GM18507 (cell line): ENCODE measurements around the gene NUTM2D.
"Not testable (repeated sequence)": the region's sequence is repeated elsewhere in the genome, so short reads cannot be mapped to it uniquely, and the experiment has no call there.

ENCODE experiments used
- DNase-seq: peaks from one replicate; pipeline ENCODE4 v3.0.0; 2011; ENCODE audit warnings: low read depth; ENCODE audit not compliant: insufficient read length; ENCODE audit errors: extremely low spot score
- FAIRE-seq: peaks from 2 replicates; lab custom pipeline; 2011; peaks lifted over from hg19 to GRCh38; lab: Jason Lieb, UNC

NUTM2D gene

DNA sequence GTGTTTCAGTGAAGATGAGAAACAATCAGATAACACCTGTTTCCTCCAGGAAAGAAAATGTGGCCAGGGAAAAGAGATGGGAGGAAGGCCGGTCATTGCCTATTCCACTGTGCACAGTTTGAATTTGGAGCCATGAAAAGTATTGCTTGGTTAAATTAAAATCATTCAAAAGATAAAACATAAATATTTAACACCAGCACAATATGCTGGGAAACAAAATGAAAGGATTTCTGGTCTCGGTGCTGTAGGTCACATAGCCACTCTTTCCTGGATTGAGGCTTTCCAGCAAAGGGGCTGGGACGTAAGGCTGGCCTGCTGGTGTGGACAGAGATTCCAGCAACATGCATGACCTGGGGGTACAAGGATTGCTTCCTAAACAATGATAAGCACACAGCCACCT is at the start of gene NUTM2D:
TSS of gene NUTM2D (plus strand) at position 301 of the 400 bp plus-strand sequence. CDS start 522 bp downstream, outside the sequence.
- FAIRE-seq, DNase-seq: not testable (repeated sequence)

DNA sequence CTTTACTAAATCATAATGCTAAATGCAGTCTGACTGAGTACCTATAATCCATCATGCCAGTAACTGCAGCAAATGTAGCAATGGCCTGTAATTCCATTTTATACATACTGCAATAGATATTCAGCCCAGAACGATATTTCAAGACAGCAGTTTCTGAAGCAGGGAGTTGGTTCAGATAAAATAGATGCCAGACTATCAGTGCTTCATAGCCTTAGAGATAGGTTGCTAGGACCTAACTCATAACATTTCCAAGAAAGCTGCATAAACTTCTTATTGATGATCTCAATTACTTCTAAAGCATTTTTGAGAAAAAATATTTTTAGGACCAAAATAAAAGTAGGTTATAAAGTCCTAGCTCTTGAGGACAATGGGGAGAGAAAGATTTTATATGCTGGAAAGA is 48.8 kb upstream of the NUTM2D start:
- not testable (repeated sequence) for DNase-seq, FAIRE-seq

- not testable (repeated sequence) for DNase-seq, FAIRE-seq
Observed at GRCh38 chr10:87309657-87310056, 47.9 kb upstream of the NUTM2D start.

DNA sequence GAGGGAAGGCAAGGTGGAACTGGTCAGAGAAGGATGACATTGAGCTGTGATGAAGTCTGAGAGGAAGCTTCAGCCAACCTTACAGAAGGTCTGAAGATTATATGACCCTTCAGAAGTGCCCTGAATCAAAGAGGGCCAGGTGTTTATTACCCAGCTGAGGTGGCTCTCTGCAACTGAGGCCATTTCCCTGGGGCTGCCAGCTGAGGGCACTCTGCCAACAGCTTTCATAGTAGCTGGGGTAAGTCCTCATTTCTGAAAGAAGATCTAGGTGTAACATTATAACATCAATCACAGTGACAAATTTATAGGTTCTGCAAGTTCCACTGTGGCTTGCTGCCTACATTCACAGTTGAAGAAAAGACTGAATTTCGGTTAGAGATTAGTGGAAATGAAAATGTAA is 46.0 kb upstream of the NUTM2D start:
- not testable (repeated sequence) for DNase-seq
- peak; percentile 65 for FAIRE-seq

DNA sequence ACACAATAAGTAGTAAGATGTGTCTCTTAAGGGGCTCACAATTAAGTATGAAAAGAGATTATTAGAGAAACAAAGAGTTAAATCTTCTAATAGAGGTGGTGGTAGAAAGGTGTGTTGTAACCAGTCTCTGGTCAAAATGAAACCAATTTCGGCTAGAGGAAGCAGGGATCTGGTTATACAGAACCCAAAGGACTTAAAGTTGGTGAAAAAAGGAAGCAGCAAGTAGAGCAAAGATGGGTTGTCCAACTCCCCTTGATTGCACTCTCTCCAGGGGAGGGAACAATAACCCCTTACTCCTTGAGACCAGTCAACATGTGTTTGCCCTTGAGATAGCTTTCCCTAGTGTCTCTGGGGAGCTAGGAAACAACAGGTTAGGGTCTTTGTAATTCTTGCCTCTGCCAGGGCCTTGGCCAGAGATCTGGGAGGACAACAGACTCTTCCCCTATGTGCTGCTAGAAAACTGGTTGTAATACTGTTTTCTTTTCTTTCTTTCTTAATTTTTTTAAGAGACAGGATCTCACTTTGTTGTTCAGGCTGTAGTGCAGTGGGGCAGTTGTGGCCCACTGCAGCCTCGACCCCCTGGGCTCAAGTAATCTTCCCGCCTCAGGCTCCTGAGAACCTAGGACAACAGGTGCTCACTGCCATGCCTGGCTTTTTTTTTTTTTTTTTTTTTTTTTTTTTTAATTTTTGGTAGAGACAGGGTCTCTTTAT is 43.7 kb upstream of the NUTM2D start:
- not testable (repeated sequence) for FAIRE-seq, DNase-seq

- not testable (repeated sequence) for FAIRE-seq, DNase-seq
Observed at GRCh38 chr10:87314360-87314973, 43.1 kb upstream of the NUTM2D start.

- not testable (repeated sequence) for FAIRE-seq, DNase-seq
Observed at GRCh38 chr10:87321505-87321904, 36.0 kb upstream of the NUTM2D start.

DNA sequence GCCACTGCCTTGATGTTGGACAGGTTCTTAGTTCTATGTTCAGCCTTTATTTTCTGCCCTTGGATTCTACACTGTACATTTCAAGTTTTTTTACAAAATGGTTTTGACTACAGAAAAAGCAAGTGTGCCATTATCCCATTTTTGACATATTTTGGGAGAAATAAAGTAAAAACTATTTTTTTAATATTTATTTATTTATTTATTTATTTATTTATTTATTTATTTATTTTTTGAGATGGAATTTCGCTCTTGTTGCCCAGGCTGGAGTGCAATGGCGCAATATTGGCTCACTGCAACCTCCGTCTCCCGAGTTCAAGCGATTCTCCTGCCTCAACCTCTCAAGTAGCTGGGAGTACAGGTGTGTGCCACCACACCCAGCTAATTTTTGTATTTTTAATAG is 33.0 kb upstream of the NUTM2D start:
- not testable (repeated sequence) for DNase-seq, FAIRE-seq

DNA sequence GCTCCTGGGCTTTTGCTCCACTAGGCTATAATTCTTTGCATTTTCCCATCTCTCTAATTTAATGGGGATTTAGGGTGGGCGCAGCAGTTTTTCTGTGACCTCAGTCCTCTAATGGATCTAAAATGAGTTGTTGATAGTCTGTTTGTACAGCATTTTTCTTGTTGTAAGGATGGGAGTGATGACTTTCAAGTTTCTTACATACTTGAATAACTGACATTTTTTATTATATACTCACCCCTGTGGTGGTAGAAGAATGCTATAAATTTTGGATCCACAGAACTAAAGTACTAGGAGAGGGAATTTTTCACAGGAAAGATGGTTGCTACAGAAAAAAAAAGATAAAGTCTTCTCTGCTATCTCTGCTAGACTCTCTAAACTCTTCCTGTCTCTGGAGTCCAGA is 29.6 kb upstream of the NUTM2D start:
- FAIRE-seq: not testable (repeated sequence)

DNA sequence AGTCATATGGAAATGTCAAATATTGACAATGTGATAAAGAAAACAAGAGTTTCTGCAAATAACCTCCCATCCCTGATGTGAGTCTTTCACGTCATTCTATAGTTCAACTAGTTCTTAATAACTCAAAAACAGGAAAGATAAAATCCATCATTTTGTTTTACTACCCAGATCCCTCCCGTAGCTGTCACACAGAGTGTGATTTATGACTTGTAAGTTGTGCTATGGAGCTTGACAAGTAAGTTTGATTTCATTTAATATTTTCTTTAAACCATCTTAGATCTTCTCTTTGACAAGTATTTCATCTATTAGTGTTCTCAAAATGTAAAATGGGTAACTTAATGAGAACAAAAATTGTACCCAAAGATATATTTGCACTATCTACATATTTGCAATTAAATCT is 28.4 kb upstream of the NUTM2D start:
- not testable (repeated sequence) for FAIRE-seq, DNase-seq

More for the DNA sequence above, 29.6 kb upstream of the NUTM2D start:
- DNase-seq: not testable (repeated sequence)

DNA sequence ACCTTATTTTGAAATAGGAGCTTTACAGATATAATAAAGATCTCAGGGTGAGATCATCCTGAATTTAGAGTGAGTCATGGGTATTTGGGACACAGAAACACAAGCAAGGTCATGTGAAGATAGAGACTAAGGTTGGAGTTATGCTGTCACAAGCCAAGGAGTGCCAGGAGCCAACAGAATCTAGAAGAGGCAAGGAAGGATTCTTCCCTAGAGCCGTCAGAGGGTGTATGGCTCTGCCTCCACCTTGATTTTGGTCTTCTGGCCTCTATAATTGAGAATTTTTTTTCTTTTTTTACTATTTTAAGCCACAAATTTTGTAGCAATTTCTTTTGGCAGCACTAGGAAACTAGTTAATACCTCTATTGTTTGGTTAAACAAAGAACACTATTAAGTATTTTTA is 24.9 kb upstream of the NUTM2D start:
- DNase-seq, FAIRE-seq: not testable (repeated sequence)

GRCh38 chr10:87340411-87340810 is 17.1 kb upstream of the NUTM2D start:
- not testable (repeated sequence) for FAIRE-seq, DNase-seq

GRCh38 chr10:87341546-87342142 is 15.9 kb upstream of the NUTM2D start:
- FAIRE-seq, DNase-seq: not testable (repeated sequence)

DNA sequence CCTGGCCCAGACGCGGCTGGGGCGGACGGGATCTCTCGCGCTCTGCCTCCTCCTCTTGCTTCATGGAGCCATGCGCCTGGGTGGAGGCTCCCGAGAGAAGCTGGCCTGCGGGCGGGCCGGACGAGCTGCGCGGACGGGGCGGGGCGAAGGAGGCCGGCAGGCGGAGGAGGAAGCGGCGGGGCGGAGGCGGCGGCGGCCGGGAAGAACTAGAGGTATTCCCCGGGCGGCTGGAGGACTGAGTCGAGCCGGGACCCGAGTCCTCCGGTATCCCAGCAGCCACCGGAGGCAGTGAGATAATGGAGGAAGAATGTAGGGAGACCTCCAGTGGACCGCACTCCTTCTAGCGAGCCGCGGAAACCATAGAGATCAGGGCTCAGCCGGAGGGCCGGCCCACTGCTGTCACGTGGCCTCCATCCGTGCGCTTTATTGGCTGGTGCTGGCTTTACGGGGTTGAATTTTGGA is 15.3 kb upstream of the NUTM2D start:
- not testable (repeated sequence) for FAIRE-seq
- DNase-seq: peak; percentile 1

DNA sequence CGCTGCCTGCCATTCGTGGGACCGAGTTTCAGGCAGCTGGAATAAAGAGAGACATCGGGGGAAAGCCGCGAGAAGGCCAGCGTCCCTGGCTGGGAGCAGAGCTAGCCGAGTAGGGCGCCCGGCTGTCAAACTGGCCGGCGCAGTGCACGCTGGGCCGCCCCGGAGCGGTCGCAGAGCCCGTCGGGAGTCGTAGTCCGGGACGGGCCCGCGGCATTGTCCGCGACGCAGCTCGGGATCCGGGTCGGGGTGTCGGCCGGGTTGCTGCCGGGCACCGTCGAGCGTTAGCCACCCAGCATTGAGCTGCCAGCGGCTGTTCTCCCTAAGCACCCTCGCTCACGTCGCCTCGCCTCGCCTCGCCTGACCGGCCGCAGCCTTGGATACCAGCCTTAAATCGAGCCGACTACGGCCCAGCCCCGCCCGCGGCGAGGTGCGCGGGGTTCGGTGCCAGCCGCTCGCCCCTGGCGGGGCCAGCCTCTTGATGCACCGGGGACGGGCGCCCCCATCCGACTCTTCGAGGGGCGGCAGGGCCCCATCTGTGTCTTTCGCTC is 14.8 kb upstream of the NUTM2D start:
- FAIRE-seq: peak; percentile 59
- DNase-seq: not testable (repeated sequence)

DNA sequence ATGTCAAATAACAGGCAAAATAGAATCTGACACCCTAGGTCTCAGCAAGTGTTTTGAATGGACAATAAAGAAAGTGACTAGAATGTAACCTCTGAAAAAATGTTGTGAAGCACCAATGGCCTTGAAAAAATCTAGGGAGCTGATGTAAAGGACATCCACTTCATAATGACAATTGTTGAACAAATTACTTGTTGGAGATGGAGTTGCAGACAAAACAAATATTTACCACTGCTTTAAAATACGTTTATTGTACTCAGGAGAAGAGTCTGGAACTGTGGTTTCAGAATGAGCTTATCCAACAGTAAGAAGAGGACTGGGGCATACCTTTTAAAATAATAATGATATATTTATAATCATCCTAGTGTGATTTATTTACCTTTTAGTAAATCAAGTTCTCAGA is 11.8 kb upstream of the NUTM2D start:
- not testable (repeated sequence) for FAIRE-seq, DNase-seq

GRCh38 chr10:87350161-87350560 is 7.4 kb upstream of the NUTM2D start:
- not testable (repeated sequence) for FAIRE-seq, DNase-seq

DNA sequence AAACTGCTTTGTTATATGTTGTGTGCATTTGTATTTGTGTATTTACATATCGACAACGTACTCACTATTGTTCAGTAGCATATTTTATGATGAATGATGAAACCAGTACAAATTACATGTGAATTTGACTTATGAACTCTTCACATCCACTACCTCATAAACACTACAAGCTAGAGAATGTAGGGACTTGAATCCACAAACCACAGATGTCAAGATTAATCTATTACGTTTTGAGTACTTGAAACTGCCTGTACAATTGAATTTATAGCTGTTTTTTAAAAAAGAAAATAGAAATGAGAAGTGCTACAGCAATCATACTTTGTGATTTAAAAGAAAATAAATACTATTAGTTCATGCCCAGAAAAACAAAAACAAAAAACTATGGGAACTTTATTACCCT is 4.7 kb upstream of the NUTM2D start:
- FAIRE-seq, DNase-seq: not testable (repeated sequence)

- not testable (repeated sequence) for FAIRE-seq, DNase-seq
Observed at GRCh38 chr10:87355110-87355509, 2.4 kb upstream of the NUTM2D start.

- FAIRE-seq, DNase-seq: not testable (repeated sequence)
Observed at GRCh38 chr10:87358159-87358558, 615 bp downstream of the NUTM2D start.
